Measurements from ENCODE around the gene COL4A4. TPM values are rescaled to one million over a fixed set of nuclear protein-coding genes. Genes with fewer than 3 reads are reported as not detected.

The COL4A4 gene
- total and polyA plus RNA-seq, 12 donors = 0.44 to 41.6 (median 22.1) TPM

DNA sequence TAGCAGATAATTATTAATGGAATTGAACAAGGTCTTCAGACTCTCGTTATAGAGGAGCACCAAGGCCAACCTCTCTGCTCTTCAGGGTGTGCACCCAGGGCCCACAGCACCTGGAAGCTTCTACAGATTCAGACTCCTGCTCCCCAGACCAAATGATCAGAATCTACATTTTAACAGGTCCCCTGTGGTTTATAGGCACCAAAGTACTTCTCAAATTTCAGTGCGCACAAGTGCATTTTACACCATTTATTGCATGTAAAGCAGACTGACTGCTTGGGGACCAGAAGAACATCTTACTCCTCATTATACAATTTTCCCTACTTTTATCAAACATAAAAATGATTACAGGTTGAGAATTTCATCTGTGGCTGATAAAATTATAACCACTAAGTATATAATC, 163.9 kb downstream of the COL4A4 start:
- 62 to 82% (median 69%) methylated on average over 2 of the region's 2 CpGs for WGBS, 4 donors
- no peak for TF ChIP-seq POLR2A (IDR thresholded peaks at IDR 0.05)
- TF ChIP-seq, protein P1, sequence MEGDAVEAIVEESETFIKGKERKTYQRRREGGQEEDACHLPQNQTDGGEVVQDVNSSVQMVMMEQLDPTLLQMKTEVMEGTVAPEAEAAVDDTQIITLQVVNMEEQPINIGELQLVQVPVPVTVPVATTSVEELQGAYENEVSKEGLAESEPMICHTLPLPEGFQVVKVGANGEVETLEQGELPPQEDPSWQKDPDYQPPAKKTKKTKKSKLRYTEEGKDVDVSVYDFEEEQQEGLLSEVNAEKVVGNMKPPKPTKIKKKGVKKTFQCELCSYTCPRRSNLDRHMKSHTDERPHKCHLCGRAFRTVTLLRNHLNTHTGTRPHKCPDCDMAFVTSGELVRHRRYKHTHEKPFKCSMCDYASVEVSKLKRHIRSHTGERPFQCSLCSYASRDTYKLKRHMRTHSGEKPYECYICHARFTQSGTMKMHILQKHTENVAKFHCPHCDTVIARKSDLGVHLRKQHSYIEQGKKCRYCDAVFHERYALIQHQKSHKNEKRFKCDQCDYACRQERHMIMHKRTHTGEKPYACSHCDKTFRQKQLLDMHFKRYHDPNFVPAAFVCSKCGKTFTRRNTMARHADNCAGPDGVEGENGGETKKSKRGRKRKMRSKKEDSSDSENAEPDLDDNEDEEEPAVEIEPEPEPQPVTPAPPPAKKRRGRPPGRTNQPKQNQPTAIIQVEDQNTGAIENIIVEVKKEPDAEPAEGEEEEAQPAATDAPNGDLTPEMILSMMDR (IDR thresholded peaks at IDR 0.05) = no peak
- no peak overlapping the region for H3K4me3 ChIP-seq

GRCh38 chr2:226999661-227000060, 164.3 kb downstream of the COL4A4 start:
- peaks cover 7 to 14% of the 10 kb centered on the region in 2 donors for H3K4me1 ChIP-seq (replicated peaks in 1 of 2)
- H3K27me3 ChIP-seq = no peaks in the 10 kb centered on the region
- no peak for DNase-seq
- intact Hi-C loops (cut with DNase I) = no loop called here
- 51 to 71% (median 61%) methylated on average over 2 of the region's 2 CpGs for WGBS, 4 donors
- no peaks in the 10 kb centered on the region for H3K9me3 ChIP-seq (replicated peaks in 1 of 3)
- no peak overlapping the region for H3K27ac ChIP-seq
- TF ChIP-seq POLR2A (IDR thresholded peaks at IDR 0.05) = no peak
- TF ChIP-seq, protein P1 (IDR thresholded peaks at IDR 0.05) = no peak
- H3K4me3 ChIP-seq = no peak overlapping the region
- no peaks in the 10 kb centered on the region for H3K36me3 ChIP-seq (replicated peaks in 1 of 2)

More for the DNA sequence above, 163.9 kb downstream of the COL4A4 start:
- H3K4me1 ChIP-seq (replicated peaks in 1 of 2) = peaks cover 5 to 10% of the 10 kb centered on the region in 2 donors
- no peaks in the 10 kb centered on the region for H3K9me3 ChIP-seq (replicated peaks in 1 of 3)
- no peak for DNase-seq
- H3K27ac ChIP-seq = no peak overlapping the region
- intact Hi-C loops (cut with DNase I) = no loop called here
- H3K27me3 ChIP-seq = no peaks in the 10 kb centered on the region
- no peaks in the 10 kb centered on the region for H3K36me3 ChIP-seq (replicated peaks in 1 of 2)

DNA sequence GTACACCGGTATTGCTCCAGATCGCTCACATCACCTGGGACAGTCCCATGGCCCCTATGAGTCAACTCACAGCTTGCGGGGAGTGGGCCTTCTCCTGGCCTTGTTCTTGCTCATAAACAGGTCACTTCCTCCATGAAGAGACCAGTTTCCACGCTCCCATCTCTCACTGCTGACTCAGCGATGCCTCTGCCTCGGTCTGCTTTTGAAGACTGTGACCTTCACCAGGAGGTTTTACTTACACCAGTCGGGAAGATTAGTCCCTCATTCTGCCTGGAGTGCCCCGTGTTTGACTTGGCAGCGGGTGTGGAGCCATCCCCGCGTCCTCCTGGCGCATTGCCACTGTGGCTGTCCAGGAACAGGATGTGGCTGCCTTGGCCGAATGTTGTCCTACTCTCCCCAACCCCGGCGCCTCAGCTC, 168.4 kb downstream of the COL4A4 start:
- no peaks in the 10 kb centered on the region for H3K27me3 ChIP-seq
- H3K36me3 ChIP-seq (replicated peaks in 1 of 2) = no peaks in the 10 kb centered on the region
- TF ChIP-seq, protein P1 (IDR thresholded peaks at IDR 0.05) = no peak
- peak in 1 of 2 donors; percentile 11 for TF ChIP-seq POLR2A (IDR thresholded peaks at IDR 0.05)
- peaks cover 7 to 14% of the 10 kb centered on the region in 2 donors for H3K4me1 ChIP-seq (replicated peaks in 1 of 2)
- peak; percentile 80 to 96 (median 92) for DNase-seq
- intact Hi-C loops (cut with DNase I) = no loop called here
- H3K4me3 ChIP-seq = no peak overlapping the region
- WGBS, 4 donors = 25 to 41% (median 32%) methylated on average over 11 to 15 of the region's 15 CpGs
- no peaks in the 10 kb centered on the region for H3K9me3 ChIP-seq (replicated peaks in 1 of 3)
- peak overlapping the region in 3 of 5 donors; percentile 35 to 62 (median 41) for H3K27ac ChIP-seq

GRCh38 chr2:226994775-226995174, 169.2 kb downstream of the COL4A4 start:
- intact Hi-C loops (cut with DNase I) = no loop called here
- TF ChIP-seq POLR2A (IDR thresholded peaks at IDR 0.05) = no peak
- TF ChIP-seq, protein P1 (IDR thresholded peaks at IDR 0.05) = no peak
- H3K4me1 ChIP-seq (replicated peaks in 1 of 2) = peaks cover 7 to 14% of the 10 kb centered on the region in 2 donors
- H3K9me3 ChIP-seq (replicated peaks in 1 of 3) = no peaks in the 10 kb centered on the region
- H3K27me3 ChIP-seq = no peaks in the 10 kb centered on the region
- DNase-seq = no peak
- WGBS, 4 donors = 79 to 87% (median 86%) methylated on average over 4 of the region's 4 CpGs
- H3K36me3 ChIP-seq (replicated peaks in 1 of 2) = no peaks in the 10 kb centered on the region
- no peak overlapping the region for H3K4me3 ChIP-seq
- H3K27ac ChIP-seq = no peak overlapping the region
